Right renal pelvis (tissue), 4 donors: ENCODE data around the gene TBP. TPM values are rescaled to one million over a fixed set of nuclear protein-coding genes. Genes with fewer than 3 reads are reported as not detected.

Experiments
- DNase-seq, 4 donors: peaks; one replicate each; pipeline ENCODE4 v3.0.0-alpha.2; 2013; ENCODE audit warnings: low read depth in 4 of 4, low spot score in 3 of 4, missing footprints in 1 of 4
- polyA plus RNA-seq, 4 donors: library from polyadenylated mRNA; unstranded; fragments of 120-200 nt; gene quantifications; one replicate each; pipeline ENCODE4 v1.2.1, GENCODE V29; 2013; ENCODE audit not compliant: insufficient read length in 4 of 4

The TBP gene
- polyA plus RNA-seq, 4 donors = 21.6 to 25.5 (median 22.9) TPM

- no peak for DNase-seq
Observed at GRCh38 chr6:170533792-170534191, 20.4 kb upstream of the TBP start.

- DNase-seq = no peak
Observed at GRCh38 chr6:170535004-170535403, 19.2 kb upstream of the TBP start.

- DNase-seq = no peak
Observed at GRCh38 chr6:170536671-170537070, 17.5 kb upstream of the TBP start.

- no peak for DNase-seq
Observed at GRCh38 chr6:170537329-170537728, 16.8 kb upstream of the TBP start.

- DNase-seq = no peak
Observed at GRCh38 chr6:170542031-170542719, 12.0 kb upstream of the TBP start.

- no peak for DNase-seq
Observed at GRCh38 chr6:170545405-170545804, 8.8 kb upstream of the TBP start.

- DNase-seq = peak; percentile 86 to 92 (median 89)
Observed at GRCh38 chr6:170552765-170553533, 1.2 kb upstream of the TBP start, which contains the start of gene PSMB1. PSMB1 (minus strand) TSS chr6:170553307; CDS start chr6:170553242, 65 bp downstream.

GRCh38 chr6:170553534-170554012 is 596 bp upstream of the TBP start:
- DNase-seq = peak in 3 of 4 donors; percentile 45 to 63 (median 46)

- DNase-seq = no peak
Observed at GRCh38 chr6:170554796-170555137, 598 bp downstream of the TBP start.

GRCh38 chr6:170555305-170555704 is 1.1 kb downstream of the TBP start:
- DNase-seq = no peak

GRCh38 chr6:170561555-170561954 is 7.4 kb downstream of the TBP start:
- no peak for DNase-seq

- no peak for DNase-seq
Observed at GRCh38 chr6:170564936-170565530, 10.9 kb downstream of the TBP start.

- no peak for DNase-seq
Observed at GRCh38 chr6:170572704-170573466, 18.7 kb downstream of the TBP start.

- DNase-seq = no peak
Observed at GRCh38 chr6:170575250-170575649, 21.1 kb downstream of the TBP start.

GRCh38 chr6:170578909-170579308 is 24.7 kb downstream of the TBP start:
- DNase-seq = no peak

GRCh38 chr6:170583756-170584180 is 29.6 kb downstream of the TBP start:
- DNase-seq = peak in 1 of 4 donors; percentile 0

- peak; percentile 75 to 79 (median 77) for DNase-seq
Observed at GRCh38 chr6:170584181-170584953, 30.2 kb downstream of the TBP start, which contains the start of gene PDCD2. PDCD2 (minus strand) TSS chr6:170584637; CDS start chr6:170584581, 56 bp downstream.

GRCh38 chr6:170584954-170585498 is 30.9 kb downstream of the TBP start:
- DNase-seq = peak; percentile 12 to 27 (median 23)

GRCh38 chr6:170590725-170591124 is 36.6 kb downstream of the TBP start:
- no peak for DNase-seq
